HCT116 (cell line): Measurements from ENCODE around the gene EFCAB8. TPM values are rescaled to one million over a fixed set of nuclear protein-coding genes. Genes with fewer than 3 reads are reported as not detected.

Experiments used
- ATAC-seq: fragments of 200-7000 bp; cut with Tn5 transposase; 2 replicates; pipeline ENCODE4 v1.9.1; 2020; ENCODE audit warnings: mild to moderate bottlenecking, moderate library complexity
- BruUV-seq: library from RNA; stranded (reverse); fragments of 400-500 nt; replicated peaks from 2 replicates; lab custom pipeline; 2021; lab: Mats Ljungman, UMichigan
- CTCF ChIA-PET: fragments of 300-600 bp; sonication (Branson Sonifier 250); formaldehyde crosslinking; loops from one replicate; lab custom pipeline; 2021; ENCODE audit warnings: antibody characterized with exemption; lab: Charles Lee
- POLR2A ChIA-PET: fragments of 300-600, 350-600 bp; sonication (Branson Sonifier 250); formaldehyde crosslinking; loops from one replicate; lab custom pipeline; 2021; ENCODE audit warnings: antibody characterized with exemption; lab: Charles Lee
- RAD21 ChIA-PET, 2 experiments: fragments of 300-600 bp; sonication (Branson Sonifier 250); formaldehyde crosslinking; loops; one replicate each; lab custom pipeline; 2023; ENCODE audit warnings: low total read pairs in 2 of 2; ENCODE audit not compliant: uncharacterized antibody in 2 of 2, unreplicated experiment in 2 of 2, low non-redundant PET in 1 of 2; lab: Charles Lee
- DNase-seq: peaks from one replicate; pipeline ENCODE4 v3.0.0-alpha.2; 2010; ENCODE audit warnings: low read depth, low spot score
- H2AFZ ChIP-seq: fragments of 200-600 bp; shearing (Covaris generic), sonication (generic); 2 replicates; pipeline ENCODE4 v1.6.1; 2017; ENCODE audit warnings: low read depth, mixed run types, mixed read lengths, antibody characterized with exemption, low read length; ENCODE audit not compliant: poor library complexity, severe bottlenecking
- H3K27ac ChIP-seq: 2 replicates; pipeline ENCODE4 v1.5.1; 2012; ENCODE audit warnings: low read depth, low read length
- H3K27me3 ChIP-seq: fragments of 200-600 bp; sonication (generic); 2 replicates; pipeline ENCODE4 v1.6.1; 2016; ENCODE audit warnings: mixed run types, low read length, mixed read lengths; ENCODE audit not compliant: insufficient read depth
- H3K36me3 ChIP-seq, 2 experiments: fragments of 200-500 bp in 1 of 2; fragments of 200-600 bp in 1 of 2; sonication (Bioruptor generic) in 1 of 2; sonication (generic) in 1 of 2; 2 replicates each; pipeline versions ENCODE4 v1.5.1 to v1.6.1; 2014 to 2016; ENCODE audit warnings: low read length in 2 of 2, inconsistent platforms in 1 of 2, mixed read lengths in 1 of 2, mixed run types in 1 of 2; ENCODE audit not compliant: insufficient read depth in 2 of 2, control insufficient read depth in 1 of 2
- H3K4me1 ChIP-seq, 2 experiments: fragments of 200-600 bp in 1 of 2; sonication (generic) in 1 of 2; 2 replicates each; pipeline versions ENCODE4 v1.5.1 to v1.6.1; 2012 to 2017; ENCODE audit warnings: low read length in 2 of 2, inconsistent platforms in 1 of 2, mild to moderate bottlenecking in 1 of 2, mixed read lengths in 1 of 2, mixed run types in 1 of 2, moderate library complexity in 1 of 2; ENCODE audit not compliant: insufficient read depth in 2 of 2, control insufficient read depth in 1 of 2
- H3K4me2 ChIP-seq: fragments of 200-600 bp; sonication (generic); 2 replicates; pipeline ENCODE4 v1.6.1; 2017; ENCODE audit warnings: mixed run types, low read length, mixed read lengths
- H3K4me3 ChIP-seq, 2 experiments: fragments of 200-600 bp in 1 of 2; sonication (generic) in 1 of 2; replicated peaks in 1 of 2; 2 replicates each; pipeline ENCODE4 v1.5.1; 2011 to 2016; ENCODE audit warnings: low read length in 2 of 2, control low read depth in 1 of 2, low read depth in 1 of 2, mild to moderate bottlenecking in 1 of 2, mixed read lengths in 1 of 2, mixed run types in 1 of 2
- H3K79me2 ChIP-seq: fragments of 200-600 bp; sonication (generic); 2 replicates; pipeline ENCODE4 v1.6.1; 2017; ENCODE audit warnings: mild to moderate bottlenecking, mixed run types, low read length, moderate library complexity, mixed read lengths; ENCODE audit not compliant: insufficient read depth
- H3K9ac ChIP-seq: fragments of 200-600 bp; sonication (generic); 2 replicates; pipeline ENCODE4 v1.6.1; 2016; ENCODE audit warnings: low read length, mixed read lengths
- H3K9me2 ChIP-seq: fragments of 200-600 bp; sonication (generic), shearing (Covaris generic); 2 replicates; pipeline ENCODE4 v1.6.1; 2017; ENCODE audit warnings: mixed run types, mild to moderate bottlenecking, moderate library complexity; ENCODE audit not compliant: insufficient read depth
- H3K9me3 ChIP-seq, 2 experiments: fragments of 200-500 bp in 1 of 2; fragments of 200-600 bp in 1 of 2; sonication (Bioruptor generic) in 1 of 2; sonication (generic) in 1 of 2; 2 replicates each; pipeline ENCODE4 v1.6.1; 2014 to 2017; ENCODE audit warnings: low read length in 2 of 2, mixed read lengths in 2 of 2, inconsistent platforms in 1 of 2, low read depth in 1 of 2, mild to moderate bottlenecking in 1 of 2, mixed run types in 1 of 2, moderate library complexity in 1 of 2; ENCODE audit not compliant: control insufficient read depth in 1 of 2, insufficient read depth in 1 of 2
- H4K20me1 ChIP-seq: fragments of 200-600 bp; sonication (generic), shearing (Covaris generic); 2 replicates; pipeline ENCODE4 v1.6.1; 2017; ENCODE audit warnings: mixed run types, mild to moderate bottlenecking, moderate library complexity; ENCODE audit not compliant: insufficient read depth
- POLR2AphosphoS5 ChIP-seq: IDR thresholded peaks from 2 replicates; pipeline ENCODE4 v1.6.1; 2011; ENCODE audit warnings: mild to moderate bottlenecking, low read depth, low read length, moderate library complexity
- SIN3A ChIP-seq: IDR thresholded peaks from 2 replicates; pipeline ENCODE4 v1.6.1; 2012; ENCODE audit warnings: low read depth
- TCF7L2 ChIP-seq: IDR thresholded peaks from 2 replicates; pipeline ENCODE4 v1.7.0; 2011; ENCODE audit warnings: borderline replicate concordance, inconsistent platforms; ENCODE audit not compliant: insufficient read depth, insufficient read length; ENCODE audit errors: extremely low read depth
- intact Hi-C: fragments of 100-400 bp; cut with micrococcal nuclease; formaldehyde crosslinking; loops from 2 replicates; pipeline ENCODE4 v1.10.0; 2022
- total RNA-seq: library from RNA; stranded (reverse); gene quantifications from one replicate; pipeline ENCODE4 v1.2.1, GENCODE V29; 2021; ENCODE audit not compliant: unreplicated experiment
- TF ChIP-seq, protein P1 (sequence below): IDR thresholded peaks from 2 replicates; pipeline ENCODE4 v1.6.1; 2012; ENCODE audit warnings: low read depth

Gene EFCAB8
- total RNA-seq, 1 experiment from 2014 or later, result 0.42 TPM

- H2AFZ ChIP-seq, result no peak overlapping the region
- no peak overlapping the region for H3K4me3 ChIP-seq
- no peaks in the 10 kb centered on the region for H3K79me2 ChIP-seq
- no peaks in the 10 kb centered on the region for H3K36me3 ChIP-seq
- BruUV-seq, result no TSS peak
- DNase-seq (no peak), ATAC-seq (no peak)
- H3K27ac ChIP-seq, result no peak overlapping the region
- TF ChIP-seq SIN3A, result no peak
- TF ChIP-seq TCF7L2, result no peak
- no peak for TF ChIP-seq POLR2AphosphoS5
- TF ChIP-seq, protein P1, sequence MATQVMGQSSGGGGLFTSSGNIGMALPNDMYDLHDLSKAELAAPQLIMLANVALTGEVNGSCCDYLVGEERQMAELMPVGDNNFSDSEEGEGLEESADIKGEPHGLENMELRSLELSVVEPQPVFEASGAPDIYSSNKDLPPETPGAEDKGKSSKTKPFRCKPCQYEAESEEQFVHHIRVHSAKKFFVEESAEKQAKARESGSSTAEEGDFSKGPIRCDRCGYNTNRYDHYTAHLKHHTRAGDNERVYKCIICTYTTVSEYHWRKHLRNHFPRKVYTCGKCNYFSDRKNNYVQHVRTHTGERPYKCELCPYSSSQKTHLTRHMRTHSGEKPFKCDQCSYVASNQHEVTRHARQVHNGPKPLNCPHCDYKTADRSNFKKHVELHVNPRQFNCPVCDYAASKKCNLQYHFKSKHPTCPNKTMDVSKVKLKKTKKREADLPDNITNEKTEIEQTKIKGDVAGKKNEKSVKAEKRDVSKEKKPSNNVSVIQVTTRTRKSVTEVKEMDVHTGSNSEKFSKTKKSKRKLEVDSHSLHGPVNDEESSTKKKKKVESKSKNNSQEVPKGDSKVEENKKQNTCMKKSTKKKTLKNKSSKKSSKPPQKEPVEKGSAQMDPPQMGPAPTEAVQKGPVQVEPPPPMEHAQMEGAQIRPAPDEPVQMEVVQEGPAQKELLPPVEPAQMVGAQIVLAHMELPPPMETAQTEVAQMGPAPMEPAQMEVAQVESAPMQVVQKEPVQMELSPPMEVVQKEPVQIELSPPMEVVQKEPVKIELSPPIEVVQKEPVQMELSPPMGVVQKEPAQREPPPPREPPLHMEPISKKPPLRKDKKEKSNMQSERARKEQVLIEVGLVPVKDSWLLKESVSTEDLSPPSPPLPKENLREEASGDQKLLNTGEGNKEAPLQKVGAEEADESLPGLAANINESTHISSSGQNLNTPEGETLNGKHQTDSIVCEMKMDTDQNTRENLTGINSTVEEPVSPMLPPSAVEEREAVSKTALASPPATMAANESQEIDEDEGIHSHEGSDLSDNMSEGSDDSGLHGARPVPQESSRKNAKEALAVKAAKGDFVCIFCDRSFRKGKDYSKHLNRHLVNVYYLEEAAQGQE, result no peak
- H3K9me3 ChIP-seq, result peaks cover 0 to 3% of the 10 kb centered on the region in 2 experiments; a peak in 1 of 4 replicates
- ChIA-PET CTCF (no interaction called here), RAD21 (no interaction called here), POLR2A (no interaction called here)
- H3K9me2 ChIP-seq, result no peaks in the 10 kb centered on the region
- H3K4me1 ChIP-seq, result peaks cover 0 to 3% of the 10 kb centered on the region in 2 experiments; a peak in 1 of 4 replicates
- H3K27me3 ChIP-seq, result no peaks in the 10 kb centered on the region
- no peaks in the 10 kb centered on the region for H4K20me1 ChIP-seq
- no peak overlapping the region for H3K4me2 ChIP-seq
- H3K9ac ChIP-seq, result no peak overlapping the region
- intact Hi-C loops, result no loop called here
Measured at GRCh38 chr20:32999603-33000250, 141.0 kb downstream of the EFCAB8 start.
